ENCODE results near the gene EMP2. TPM values are rescaled to one million over a fixed set of nuclear protein-coding genes. Genes with fewer than 3 reads are reported as not detected.

The EMP2 gene
- polyA plus RNA-seq, 2 of the 4 experiments (the other 2 are of a cell fraction), result 14.2 to 21.4 TPM

- no peak overlapping the region for H3K4me2 ChIP-seq
- POLR2A ChIA-PET, result no interaction called here
- FAIRE-seq, result no peak
- no peak for DNase-seq (ENCODE audit: low read depth in 1 of 2, low spot score in 1 of 2)
- WGBS (ENCODE audit: missing lambda C conversion rate), result 78% methylated on average over 8 of the region's 8 CpGs
- CTCF ChIA-PET, result interaction anchor here (0.8 to 3.8 kb wide), 2 partner anchors 9 to 10 kb away, joined by 3 to 15 read pairs; partner anchors contain the start of gene EMP2
- TF ChIP-seq, protein P1, sequence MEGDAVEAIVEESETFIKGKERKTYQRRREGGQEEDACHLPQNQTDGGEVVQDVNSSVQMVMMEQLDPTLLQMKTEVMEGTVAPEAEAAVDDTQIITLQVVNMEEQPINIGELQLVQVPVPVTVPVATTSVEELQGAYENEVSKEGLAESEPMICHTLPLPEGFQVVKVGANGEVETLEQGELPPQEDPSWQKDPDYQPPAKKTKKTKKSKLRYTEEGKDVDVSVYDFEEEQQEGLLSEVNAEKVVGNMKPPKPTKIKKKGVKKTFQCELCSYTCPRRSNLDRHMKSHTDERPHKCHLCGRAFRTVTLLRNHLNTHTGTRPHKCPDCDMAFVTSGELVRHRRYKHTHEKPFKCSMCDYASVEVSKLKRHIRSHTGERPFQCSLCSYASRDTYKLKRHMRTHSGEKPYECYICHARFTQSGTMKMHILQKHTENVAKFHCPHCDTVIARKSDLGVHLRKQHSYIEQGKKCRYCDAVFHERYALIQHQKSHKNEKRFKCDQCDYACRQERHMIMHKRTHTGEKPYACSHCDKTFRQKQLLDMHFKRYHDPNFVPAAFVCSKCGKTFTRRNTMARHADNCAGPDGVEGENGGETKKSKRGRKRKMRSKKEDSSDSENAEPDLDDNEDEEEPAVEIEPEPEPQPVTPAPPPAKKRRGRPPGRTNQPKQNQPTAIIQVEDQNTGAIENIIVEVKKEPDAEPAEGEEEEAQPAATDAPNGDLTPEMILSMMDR (IDR thresholded peaks at IDR 0.05), result no peak
- TF ChIP-seq RARB (CRISPR knock-in tag; IDR thresholded peaks at IDR 0.05) (no peak), NR3C1 (IDR thresholded peaks at IDR 0.05) (no peak), TFCP2L1 (CRISPR knock-in tag; IDR thresholded peaks at IDR 0.05) (no peak), ZNF302 (CRISPR knock-in tag; IDR thresholded peaks at IDR 0.05) (no peak), USF2 (IDR thresholded peaks at IDR 0.05) (no peak), MAZ (IDR thresholded peaks at IDR 0.05; ENCODE audit: borderline replicate concordance, low read depth, low read length) (no peak), RNF2 (IDR thresholded peaks at IDR 0.05; ENCODE audit: borderline replicate concordance, low read depth) (no peak), BHLHE40 (IDR thresholded peaks at IDR 0.05; ENCODE audit: low read depth, low read length) (no peak)
- TF ChIP-seq, protein P2, sequence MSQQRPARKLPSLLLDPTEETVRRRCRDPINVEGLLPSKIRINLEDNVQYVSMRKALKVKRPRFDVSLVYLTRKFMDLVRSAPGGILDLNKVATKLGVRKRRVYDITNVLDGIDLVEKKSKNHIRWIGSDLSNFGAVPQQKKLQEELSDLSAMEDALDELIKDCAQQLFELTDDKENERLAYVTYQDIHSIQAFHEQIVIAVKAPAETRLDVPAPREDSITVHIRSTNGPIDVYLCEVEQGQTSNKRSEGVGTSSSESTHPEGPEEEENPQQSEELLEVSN (IDR thresholded peaks at IDR 0.05; ENCODE audit: borderline replicate concordance, low read depth), result no peak
- TF ChIP-seq, protein P3, sequence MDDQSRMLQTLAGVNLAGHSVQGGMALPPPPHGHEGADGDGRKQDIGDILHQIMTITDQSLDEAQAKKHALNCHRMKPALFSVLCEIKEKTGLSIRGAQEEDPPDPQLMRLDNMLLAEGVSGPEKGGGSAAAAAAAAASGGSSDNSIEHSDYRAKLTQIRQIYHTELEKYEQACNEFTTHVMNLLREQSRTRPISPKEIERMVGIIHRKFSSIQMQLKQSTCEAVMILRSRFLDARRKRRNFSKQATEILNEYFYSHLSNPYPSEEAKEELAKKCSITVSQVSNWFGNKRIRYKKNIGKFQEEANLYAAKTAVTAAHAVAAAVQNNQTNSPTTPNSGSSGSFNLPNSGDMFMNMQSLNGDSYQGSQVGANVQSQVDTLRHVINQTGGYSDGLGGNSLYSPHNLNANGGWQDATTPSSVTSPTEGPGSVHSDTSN (IDR thresholded peaks at IDR 0.05), result no peak
- H3K27ac ChIP-seq, result no peak overlapping the region
- no peaks in the 10 kb centered on the region for H3K9me3 ChIP-seq
- ATAC-seq, result no peak
- H3K4me1 ChIP-seq, result no peaks in the 10 kb centered on the region
- no peak overlapping the region for H3K4me3 ChIP-seq
Measured at GRCh38 chr16:10569621-10570020, 10.8 kb downstream of the EMP2 start.

GRCh38 chr16:10566613-10567012 lies 13.8 kb downstream of the EMP2 start:
- no peak overlapping the region for H3K4me2 ChIP-seq
- H3K9me3 ChIP-seq, result no peaks in the 10 kb centered on the region
- DNase-seq (ENCODE audit: low read depth in 1 of 2, low spot score in 1 of 2), result no peak
- H3K4me3 ChIP-seq, result no peak overlapping the region
- 68% methylated on average over 6 of the region's 6 CpGs for WGBS (ENCODE audit: missing lambda C conversion rate)
- FAIRE-seq, result no peak
- no peaks in the 10 kb centered on the region for H3K4me1 ChIP-seq
- ATAC-seq, result peak in 1 of 2 experiments; percentile 40; a peak in 1 of 6 replicates
- CTCF ChIA-PET, result interaction anchor here (0.6 to 2.3 kb wide), 6 partner anchors 12 to 1211 kb away, joined by 3 to 10 read pairs (median 4); partner anchors contain the start of gene NUBP1
- POLR2A ChIA-PET, result no interaction called here
- no peak overlapping the region for H3K27ac ChIP-seq
- TF ChIP-seq MAX (IDR thresholded peaks at IDR 0.05), result no peak
- no peak for TF ChIP-seq NPAS2 (CRISPR knock-in tag; IDR thresholded peaks at IDR 0.05; ENCODE audit: borderline replicate concordance)
- TF ChIP-seq MAFK (IDR thresholded peaks at IDR 0.05; ENCODE audit: partially characterized antibody), result no peak
- TF ChIP-seq RAD21 (conservative IDR thresholded peaks at IDR 0.05 in 1 of 2, IDR thresholded peaks at IDR 0.05 in 1 of 2), result 0 out of 5 replicates have a peak, but pooled peaks of 1 of the 2 experiments have one; percentile 8
- TF ChIP-seq HOXA7 (CRISPR knock-in tag; IDR thresholded peaks at IDR 0.05), result no peak
- no peak for TF ChIP-seq FOSB (CRISPR knock-in tag; IDR thresholded peaks at IDR 0.05)
- TF ChIP-seq RARB (CRISPR knock-in tag; IDR thresholded peaks at IDR 0.05), result no peak
- TF ChIP-seq, protein P2 (IDR thresholded peaks at IDR 0.05; ENCODE audit: borderline replicate concordance, low read depth), result no peak

- DNase-seq (ENCODE audit: low read depth in 1 of 2, low spot score in 1 of 2) (no peak), ATAC-seq (no peak), FAIRE-seq (no peak)
- TF ChIP-seq HOXA7 (CRISPR knock-in tag; IDR thresholded peaks at IDR 0.05), result no peak
- WGBS (ENCODE audit: missing lambda C conversion rate), result 78% methylated on average over 5 of the region's 5 CpGs
- Histone ChIP-seq H3K4me1 (no peaks in the 10 kb centered on the region), H3K27ac (no peak overlapping the region), H3K4me3 (no peak overlapping the region), H3K9me3 (no peaks in the 10 kb centered on the region), H3K4me2 (no peak overlapping the region)
- ChIA-PET CTCF (no interaction called here), POLR2A (no interaction called here)
Measured at GRCh38 chr16:10565167-10565566, 15.2 kb downstream of the EMP2 start.

Measured in A549 (cell line).